ENCODE results near the gene QSOX1. TPM values are rescaled to one million over a fixed set of nuclear protein-coding genes. Genes with fewer than 3 reads are reported as not detected.

Gene QSOX1
- total RNA-seq, 4 donors from 2014 or later: 34.9 to 72.3 (median 51.5) TPM

DNA sequence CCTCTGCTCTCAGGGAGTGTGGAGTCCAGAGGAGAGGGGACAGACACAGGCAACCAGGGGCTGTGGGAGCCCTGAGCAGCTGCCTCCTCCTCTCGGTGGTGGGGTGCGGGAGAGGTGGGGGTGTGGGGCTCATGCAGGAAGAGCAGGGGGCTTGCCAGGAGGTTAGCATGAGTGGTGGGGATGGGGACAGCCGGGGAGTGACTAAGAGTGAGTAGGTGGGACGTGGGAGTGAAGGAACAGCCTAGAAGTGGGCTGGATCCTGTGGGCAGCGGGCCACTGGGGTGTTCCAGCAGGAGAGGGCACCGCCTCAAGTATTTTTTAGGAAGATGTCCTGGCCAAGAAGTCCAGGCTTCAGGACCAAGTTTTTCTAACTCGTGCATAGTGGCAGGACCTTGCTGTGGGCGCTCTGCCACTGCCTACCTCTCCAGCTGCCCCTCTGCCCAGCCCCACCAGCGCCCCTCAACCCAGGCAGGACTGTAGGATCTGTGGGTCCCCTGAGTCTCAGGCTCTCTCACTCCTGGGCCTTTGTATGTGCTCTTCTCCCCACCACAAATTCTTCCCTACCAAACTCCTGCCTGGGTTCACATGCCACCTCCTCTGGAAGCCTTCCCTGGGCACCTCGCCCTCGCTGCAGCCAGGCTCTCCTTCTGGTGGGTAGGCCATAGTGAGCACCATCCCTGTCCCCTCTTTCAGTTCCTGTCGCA, 56.6 kb downstream of the QSOX1 start:
- Histone ChIP-seq H3K36me3 (no peaks in the 10 kb centered on the region), H3K4me3 (no peak overlapping the region), H3K4me1 (no peaks in the 10 kb centered on the region), H3K27ac (no peak overlapping the region), H3K27me3 (no peaks in the 10 kb centered on the region), H3K9me3 (no peaks in the 10 kb centered on the region)
- peak in 1 of 3 donors; percentile 25 for DNase-seq
- TF ChIP-seq, protein P1, sequence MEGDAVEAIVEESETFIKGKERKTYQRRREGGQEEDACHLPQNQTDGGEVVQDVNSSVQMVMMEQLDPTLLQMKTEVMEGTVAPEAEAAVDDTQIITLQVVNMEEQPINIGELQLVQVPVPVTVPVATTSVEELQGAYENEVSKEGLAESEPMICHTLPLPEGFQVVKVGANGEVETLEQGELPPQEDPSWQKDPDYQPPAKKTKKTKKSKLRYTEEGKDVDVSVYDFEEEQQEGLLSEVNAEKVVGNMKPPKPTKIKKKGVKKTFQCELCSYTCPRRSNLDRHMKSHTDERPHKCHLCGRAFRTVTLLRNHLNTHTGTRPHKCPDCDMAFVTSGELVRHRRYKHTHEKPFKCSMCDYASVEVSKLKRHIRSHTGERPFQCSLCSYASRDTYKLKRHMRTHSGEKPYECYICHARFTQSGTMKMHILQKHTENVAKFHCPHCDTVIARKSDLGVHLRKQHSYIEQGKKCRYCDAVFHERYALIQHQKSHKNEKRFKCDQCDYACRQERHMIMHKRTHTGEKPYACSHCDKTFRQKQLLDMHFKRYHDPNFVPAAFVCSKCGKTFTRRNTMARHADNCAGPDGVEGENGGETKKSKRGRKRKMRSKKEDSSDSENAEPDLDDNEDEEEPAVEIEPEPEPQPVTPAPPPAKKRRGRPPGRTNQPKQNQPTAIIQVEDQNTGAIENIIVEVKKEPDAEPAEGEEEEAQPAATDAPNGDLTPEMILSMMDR (IDR thresholded peaks at IDR 0.05): no peak
- no peak for TF ChIP-seq POLR2A (IDR thresholded peaks at IDR 0.05)

- Histone ChIP-seq H3K36me3 (no peaks in the 10 kb centered on the region), H3K27me3 (no peaks in the 10 kb centered on the region), H3K27ac (no peak overlapping the region), H3K4me3 (no peak overlapping the region), H3K4me1 (no peaks in the 10 kb centered on the region), H3K9me3 (no peaks in the 10 kb centered on the region)
- DNase-seq: no peak
- TF ChIP-seq POLR2A (IDR thresholded peaks at IDR 0.05): no peak
- TF ChIP-seq, protein P1 (IDR thresholded peaks at IDR 0.05): no peak
Observed at GRCh38 chr1:180211860-180212229, 57.2 kb downstream of the QSOX1 start.

DNA sequence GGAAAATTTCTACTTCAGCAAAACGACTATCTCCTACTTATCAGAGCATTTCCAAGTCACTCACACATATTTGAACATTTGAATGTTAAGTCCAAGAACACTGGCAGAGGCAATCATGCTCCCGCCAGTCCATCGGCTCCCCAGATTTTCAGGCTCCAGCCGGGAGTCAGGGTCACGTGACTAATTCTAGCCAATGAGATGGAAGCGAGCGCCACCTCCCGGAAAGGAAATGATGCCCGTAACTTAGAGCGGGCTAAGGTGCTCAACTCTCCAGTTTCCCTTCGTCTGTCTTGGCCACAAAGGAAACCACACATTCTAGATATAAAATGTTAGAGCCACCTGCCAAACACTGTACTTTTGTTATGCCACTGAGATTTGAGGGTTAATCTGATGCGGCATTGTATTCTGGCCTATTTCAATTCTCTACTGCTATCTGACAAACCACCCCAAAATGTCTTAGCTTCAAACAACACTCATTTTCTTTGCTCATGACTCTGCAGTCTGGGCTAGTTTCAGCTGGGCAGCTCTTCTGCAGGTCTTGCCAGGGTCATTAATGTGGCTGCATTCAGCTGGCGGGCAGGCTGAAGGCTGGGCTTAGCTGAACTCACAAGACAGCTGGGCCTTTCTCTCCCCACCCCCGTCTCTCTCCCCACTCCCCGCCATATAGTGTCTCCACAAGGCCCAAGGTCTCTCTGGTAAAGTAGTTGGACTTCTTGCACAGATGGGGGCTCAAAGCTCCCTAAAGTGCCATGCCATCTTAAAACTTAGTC, 58.9 kb downstream of the QSOX1 start:
- peak; percentile 20 to 68 (median 48) for DNase-seq

DNA sequence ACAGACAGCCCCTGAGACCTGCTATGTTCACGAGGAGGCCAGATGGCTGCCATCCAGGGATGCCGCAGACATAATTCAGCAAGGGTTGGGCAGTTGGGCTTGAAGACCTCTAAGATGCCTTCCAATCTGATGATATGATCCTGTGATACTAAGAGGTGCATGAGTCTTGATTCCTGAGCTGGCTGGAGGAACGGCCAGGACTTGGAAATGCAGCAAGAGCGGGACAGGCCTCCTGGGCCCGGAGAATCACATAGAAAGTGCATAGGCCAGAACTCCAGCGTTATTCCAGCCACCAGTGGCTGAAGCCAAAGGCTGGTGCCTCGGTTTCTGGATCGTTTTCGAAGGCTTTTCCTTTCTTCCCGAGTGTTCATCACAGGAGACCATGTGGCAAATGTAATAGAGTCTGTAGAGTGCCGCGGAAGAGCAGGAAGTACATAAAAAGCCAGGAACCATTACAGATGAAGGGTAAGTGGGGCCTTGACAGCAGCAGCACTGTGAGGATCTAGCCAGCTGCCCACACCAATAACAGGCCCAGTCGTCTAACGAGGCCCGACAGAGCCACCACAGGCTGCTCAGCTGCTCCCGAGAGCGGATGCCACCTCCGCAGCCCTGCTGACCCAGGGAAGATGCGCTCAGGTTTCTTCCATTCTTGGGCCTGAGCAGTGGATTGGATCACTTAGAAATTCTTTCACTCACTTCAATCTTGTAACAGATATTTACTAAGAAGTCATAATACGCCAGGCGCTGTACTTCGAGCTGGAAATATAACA, 61.4 kb downstream of the QSOX1 start:
- peak in 1 of 3 donors; percentile 5 for DNase-seq
- H3K27ac ChIP-seq: no peak overlapping the region
- H3K36me3 ChIP-seq: no peaks in the 10 kb centered on the region
- H3K4me1 ChIP-seq: no peaks in the 10 kb centered on the region
- no peak overlapping the region for H3K4me3 ChIP-seq
- H3K27me3 ChIP-seq: no peaks in the 10 kb centered on the region
- no peaks in the 10 kb centered on the region for H3K9me3 ChIP-seq
- no peak for TF ChIP-seq POLR2A (IDR thresholded peaks at IDR 0.05)
- TF ChIP-seq, protein P1 (IDR thresholded peaks at IDR 0.05): no peak

More for the DNA sequence above, 58.9 kb downstream of the QSOX1 start:
- TF ChIP-seq, protein P1 (IDR thresholded peaks at IDR 0.05): no peak
- no peak for TF ChIP-seq POLR2A (IDR thresholded peaks at IDR 0.05)
- Histone ChIP-seq H3K4me1 (no peaks in the 10 kb centered on the region), H3K36me3 (no peaks in the 10 kb centered on the region), H3K4me3 (no peak overlapping the region), H3K27me3 (no peaks in the 10 kb centered on the region), H3K27ac (no peak overlapping the region), H3K9me3 (no peaks in the 10 kb centered on the region)

GRCh38 chr1:180217006-180217405, 62.3 kb downstream of the QSOX1 start:
- Histone ChIP-seq H3K4me1 (no peaks in the 10 kb centered on the region), H3K36me3 (no peaks in the 10 kb centered on the region), H3K27ac (no peak overlapping the region), H3K4me3 (no peak overlapping the region), H3K27me3 (no peaks in the 10 kb centered on the region), H3K9me3 (no peaks in the 10 kb centered on the region)
- TF ChIP-seq, protein P1 (IDR thresholded peaks at IDR 0.05): no peak
- TF ChIP-seq POLR2A (IDR thresholded peaks at IDR 0.05): no peak
- peak in 2 of 3 donors; percentile 23 to 34 for DNase-seq

Measured in Peyer's patch (tissue), 4 donors.